Measurements from ENCODE around the gene EML1.

- TF ChIP-seq CTCF (IDR thresholded peaks at IDR 0.05 in 4 of 5, conservative IDR thresholded peaks at IDR 0.05 in 1 of 5) (no peak), POLR2A (IDR thresholded peaks at IDR 0.05) (no peak)
These were observed 4.5 kb upstream of the EML1 start for GRCh38 chr14:99788713-99789112.

All from gastrocnemius medialis (tissue), 4 donors.